ENCODE data around the gene MTFP1.
"Not testable (repeated sequence)": the region's sequence is repeated elsewhere in the genome, so short reads cannot be mapped to it uniquely, and the experiment has no call there.

Gene MTFP1

GRCh38 chr22:30455075-30455840, 29.7 kb downstream of the MTFP1 start:
- Histone ChIP-seq H3K36me3 (ENCODE audit: control insufficient read depth, insufficient read depth, low read length) (no peaks in the 10 kb centered on the region), H3K4me1 (ENCODE audit: control insufficient read depth, insufficient read depth, low read length, poor library complexity, severe bottlenecking) (no peaks in the 10 kb centered on the region), H3K4me3 (ENCODE audit: extremely low read depth, insufficient read depth, low read length, poor library complexity, severe bottlenecking) (no peak overlapping the region), H3K9me3 (ENCODE audit: control insufficient read depth, low read length) (no peaks in the 10 kb centered on the region), H3K27ac (ENCODE audit: low read depth, low read length, severe bottlenecking) (no peak overlapping the region)
- 89 to 93% methylated on average over 4 to 5 of the region's 8 CpGs for WGBS, 2 experiments (ENCODE audit: insufficient coverage in 2 of 2)

- Histone ChIP-seq H3K4me1 (ENCODE audit: control insufficient read depth, insufficient read depth, low read length, poor library complexity, severe bottlenecking) (no peaks in the 10 kb centered on the region), H3K36me3 (ENCODE audit: control insufficient read depth, insufficient read depth, low read length) (no peaks in the 10 kb centered on the region), H3K27ac (ENCODE audit: low read depth, low read length, severe bottlenecking) (no peak overlapping the region), H3K9me3 (ENCODE audit: control insufficient read depth, low read length) (no peaks in the 10 kb centered on the region), H3K4me3 (ENCODE audit: extremely low read depth, insufficient read depth, low read length, poor library complexity, severe bottlenecking) (no peak overlapping the region)
- WGBS, 2 experiments (ENCODE audit: insufficient coverage in 2 of 2) = 75 to 83% methylated on average over 7 to 8 of the region's 8 CpGs
Observed at GRCh38 chr22:30457981-30458380, 32.4 kb downstream of the MTFP1 start.

- no peaks in the 10 kb centered on the region for H3K36me3 ChIP-seq (ENCODE audit: control insufficient read depth, insufficient read depth, low read length)
- no peak overlapping the region for H3K27ac ChIP-seq (ENCODE audit: low read depth, low read length, severe bottlenecking)
- H3K4me1 ChIP-seq (ENCODE audit: control insufficient read depth, insufficient read depth, low read length, poor library complexity, severe bottlenecking) = no peaks in the 10 kb centered on the region
- H3K9me3 ChIP-seq (ENCODE audit: control insufficient read depth, low read length) = no peaks in the 10 kb centered on the region
- WGBS, 2 experiments (ENCODE audit: insufficient coverage in 2 of 2) = 63 to 79% methylated on average over 1 to 2 of the region's 4 CpGs
- no peak overlapping the region for H3K4me3 ChIP-seq (ENCODE audit: extremely low read depth, insufficient read depth, low read length, poor library complexity, severe bottlenecking)
Observed at GRCh38 chr22:30459181-30460052, 33.8 kb downstream of the MTFP1 start.

GRCh38 chr22:30460147-30460546, 34.6 kb downstream of the MTFP1 start:
- no peaks in the 10 kb centered on the region for H3K4me1 ChIP-seq (ENCODE audit: control insufficient read depth, insufficient read depth, low read length, poor library complexity, severe bottlenecking)
- H3K9me3 ChIP-seq (ENCODE audit: control insufficient read depth, low read length) = no peaks in the 10 kb centered on the region
- H3K36me3 ChIP-seq (ENCODE audit: control insufficient read depth, insufficient read depth, low read length) = no peaks in the 10 kb centered on the region
- H3K27ac ChIP-seq (ENCODE audit: low read depth, low read length, severe bottlenecking) = no peak overlapping the region
- H3K4me3 ChIP-seq (ENCODE audit: extremely low read depth, insufficient read depth, low read length, poor library complexity, severe bottlenecking) = no peak overlapping the region
- WGBS, 2 experiments (ENCODE audit: insufficient coverage in 2 of 2) = 86 to 87% methylated on average over 2 to 4 of the region's 4 CpGs

- not testable (repeated sequence) for H3K36me3 ChIP-seq (ENCODE audit: control insufficient read depth, insufficient read depth, low read length); H3K4me3 ChIP-seq (ENCODE audit: extremely low read depth, insufficient read depth, low read length, poor library complexity, severe bottlenecking); H3K27ac ChIP-seq (ENCODE audit: low read depth, low read length, severe bottlenecking); H3K4me1 ChIP-seq (ENCODE audit: control insufficient read depth, insufficient read depth, low read length, poor library complexity, severe bottlenecking); H3K9me3 ChIP-seq (ENCODE audit: control insufficient read depth, low read length)
- 90 to 93% methylated on average over 2 to 3 of the region's 6 CpGs for WGBS, 2 experiments (ENCODE audit: insufficient coverage in 2 of 2)
Observed at GRCh38 chr22:30460555-30460954, 35.0 kb downstream of the MTFP1 start.

- Histone ChIP-seq H3K4me3 (ENCODE audit: extremely low read depth, insufficient read depth, low read length, poor library complexity, severe bottlenecking) (no peak overlapping the region), H3K9me3 (ENCODE audit: control insufficient read depth, low read length) (no peaks in the 10 kb centered on the region), H3K27ac (ENCODE audit: low read depth, low read length, severe bottlenecking) (no peak overlapping the region), H3K4me1 (ENCODE audit: control insufficient read depth, insufficient read depth, low read length, poor library complexity, severe bottlenecking) (no peaks in the 10 kb centered on the region), H3K36me3 (ENCODE audit: control insufficient read depth, insufficient read depth, low read length) (no peaks in the 10 kb centered on the region)
- 42 to 50% methylated on average over 2 of the region's 2 CpGs for WGBS, 2 experiments (ENCODE audit: insufficient coverage in 2 of 2)
Observed at GRCh38 chr22:30469165-30469564, 43.6 kb downstream of the MTFP1 start.

GRCh38 chr22:30470655-30471054, 45.1 kb downstream of the MTFP1 start:
- no peak overlapping the region for H3K27ac ChIP-seq (ENCODE audit: low read depth, low read length, severe bottlenecking)
- WGBS, 2 experiments (ENCODE audit: insufficient coverage in 2 of 2) = 81% methylated on average over 2 of the region's 2 CpGs
- H3K9me3 ChIP-seq (ENCODE audit: control insufficient read depth, low read length) = no peaks in the 10 kb centered on the region
- H3K4me3 ChIP-seq (ENCODE audit: extremely low read depth, insufficient read depth, low read length, poor library complexity, severe bottlenecking) = no peak overlapping the region
- H3K36me3 ChIP-seq (ENCODE audit: control insufficient read depth, insufficient read depth, low read length) = no peaks in the 10 kb centered on the region
- no peaks in the 10 kb centered on the region for H3K4me1 ChIP-seq (ENCODE audit: control insufficient read depth, insufficient read depth, low read length, poor library complexity, severe bottlenecking)

- Histone ChIP-seq H3K9me3 (ENCODE audit: control insufficient read depth, low read length) (no peaks in the 10 kb centered on the region), H3K36me3 (ENCODE audit: control insufficient read depth, insufficient read depth, low read length) (no peaks in the 10 kb centered on the region)
- WGBS, 2 experiments (ENCODE audit: insufficient coverage in 2 of 2) = 82 to 85% methylated on average over 6 to 10 of the region's 13 CpGs
Observed at GRCh38 chr22:30471616-30472318, 46.2 kb downstream of the MTFP1 start, which contains the start of gene SEC14L3. TSS of gene SEC14L3 (minus strand) at chr22:30472017. CDS start at chr22:30471958, 59 bp downstream.

GRCh38 chr22:30472994-30473720, 47.6 kb downstream of the MTFP1 start:
- H3K4me1 ChIP-seq (ENCODE audit: control insufficient read depth, insufficient read depth, low read length, poor library complexity, severe bottlenecking) = no peaks in the 10 kb centered on the region
- no peak overlapping the region for H3K27ac ChIP-seq (ENCODE audit: low read depth, low read length, severe bottlenecking)
- no peaks in the 10 kb centered on the region for H3K9me3 ChIP-seq (ENCODE audit: control insufficient read depth, low read length)
- no peaks in the 10 kb centered on the region for H3K36me3 ChIP-seq (ENCODE audit: control insufficient read depth, insufficient read depth, low read length)
- 40 to 80% methylated on average over 1 of the region's 4 CpGs for WGBS, 2 experiments (ENCODE audit: insufficient coverage in 2 of 2)
- H3K4me3 ChIP-seq (ENCODE audit: extremely low read depth, insufficient read depth, low read length, poor library complexity, severe bottlenecking) = no peak overlapping the region

More at GRCh38 chr22:30471616-30472318, 46.2 kb downstream of the MTFP1 start, which contains the start of gene SEC14L3:
- Histone ChIP-seq H3K4me1 (ENCODE audit: control insufficient read depth, insufficient read depth, low read length, poor library complexity, severe bottlenecking) (no peaks in the 10 kb centered on the region), H3K4me3 (ENCODE audit: extremely low read depth, insufficient read depth, low read length, poor library complexity, severe bottlenecking) (no peak within 1 kb of the TSS), H3K27ac (ENCODE audit: low read depth, low read length, severe bottlenecking) (no peak within 1 kb of the TSS)

- no peaks in the 10 kb centered on the region for H3K36me3 ChIP-seq (ENCODE audit: control insufficient read depth, insufficient read depth, low read length)
- H3K4me3 ChIP-seq (ENCODE audit: extremely low read depth, insufficient read depth, low read length, poor library complexity, severe bottlenecking) = no peak overlapping the region
- 92 to 100% methylated on average over 2 to 3 of the region's 4 CpGs for WGBS, 2 experiments (ENCODE audit: insufficient coverage in 2 of 2)
- H3K9me3 ChIP-seq (ENCODE audit: control insufficient read depth, low read length) = no peaks in the 10 kb centered on the region
- H3K27ac ChIP-seq (ENCODE audit: low read depth, low read length, severe bottlenecking) = no peak overlapping the region
- no peaks in the 10 kb centered on the region for H3K4me1 ChIP-seq (ENCODE audit: control insufficient read depth, insufficient read depth, low read length, poor library complexity, severe bottlenecking)
Observed at GRCh38 chr22:30474121-30474520, 48.6 kb downstream of the MTFP1 start.
